Erythroblast (primary cell): ENCODE data around the gene ENOX1.

Source experiments
- GATA1 ChIP-seq: IDR thresholded peaks from 2 replicates; pipeline ENCODE4 v1.6.1; 2011; ENCODE audit warnings: low read depth, mild to moderate bottlenecking, control low read depth, low read length, moderate library complexity
- POLR2A ChIP-seq: IDR thresholded peaks from 2 replicates; pipeline ENCODE4 v1.6.1; 2011; ENCODE audit warnings: mild to moderate bottlenecking, low read length

DNA sequence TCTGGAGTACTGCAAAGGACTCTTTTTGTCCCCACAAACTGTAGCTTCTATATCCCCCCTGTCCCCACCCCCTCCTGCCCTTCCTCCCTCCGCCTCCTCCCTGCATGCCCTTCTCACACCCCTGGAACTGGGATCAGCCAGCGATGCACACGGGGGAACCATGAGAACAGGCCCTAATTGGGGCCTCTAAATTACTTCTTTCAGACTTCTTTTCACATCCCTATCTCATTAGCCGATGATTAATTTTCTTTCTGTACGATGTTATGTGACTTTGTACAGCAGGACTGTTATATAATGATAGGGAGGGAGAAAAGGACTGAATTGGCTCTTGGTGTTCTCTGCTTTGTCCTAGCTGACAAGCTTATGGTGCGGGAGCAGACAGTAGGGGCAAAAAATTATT, 415.9 kb downstream of the ENOX1 start:
- TF ChIP-seq POLR2A (no peak), GATA1 (no peak)
